Measurements from ENCODE around the gene TMEM41B.
A peak's percentile ranks its signal among the peaks of the same experiment; 100 is the strongest.
"Not testable (repeated sequence)": the region's sequence is repeated elsewhere in the genome, so short reads cannot be mapped to it uniquely, and the experiment has no call there.

Gene TMEM41B

GRCh38 chr11:9314291-9315077, at the start of gene TMEM41B:
Gene TMEM41B, minus strand, starts transcription at chr11:9314593. Its CDS starts 152 bp downstream, at chr11:9314441.
- 0 out of 2 replicates have a peak, but pooled peaks have one; percentile 9 for TF ChIP-seq CTCF (IDR thresholded peaks at IDR 0.05; ENCODE audit: control insufficient read depth, extremely low read depth, insufficient read depth)
- peak; percentile 96 for DNase-seq (ENCODE audit: low read depth)
- peak within 1 kb of the TSS; percentile 96 for H3K4me3 ChIP-seq (ENCODE audit: low read depth, low read length)

GRCh38 chr11:9362393-9362863, 48.0 kb upstream of the TMEM41B start:
- no peak for TF ChIP-seq CTCF (IDR thresholded peaks at IDR 0.05; ENCODE audit: control insufficient read depth, extremely low read depth, insufficient read depth)
- no peak overlapping the region for H3K4me3 ChIP-seq (ENCODE audit: low read depth, low read length)
- DNase-seq (ENCODE audit: low read depth), result no peak

- not testable (repeated sequence) for H3K4me3 ChIP-seq (ENCODE audit: low read depth, low read length); DNase-seq (ENCODE audit: low read depth)
These were observed 46.6 kb upstream of the TMEM41B start for GRCh38 chr11:9360862-9361622.

GRCh38 chr11:9357041-9357440, 42.6 kb upstream of the TMEM41B start:
- no peak for DNase-seq (ENCODE audit: low read depth)
- TF ChIP-seq CTCF (IDR thresholded peaks at IDR 0.05; ENCODE audit: control insufficient read depth, extremely low read depth, insufficient read depth), result no peak
- H3K4me3 ChIP-seq (ENCODE audit: low read depth, low read length), result no peak overlapping the region

GRCh38 chr11:9351321-9351881, 37.0 kb upstream of the TMEM41B start:
- no peak for TF ChIP-seq CTCF (IDR thresholded peaks at IDR 0.05; ENCODE audit: control insufficient read depth, extremely low read depth, insufficient read depth)
- no peak overlapping the region for H3K4me3 ChIP-seq (ENCODE audit: low read depth, low read length)
- DNase-seq (ENCODE audit: low read depth), result no peak

- DNase-seq (ENCODE audit: low read depth); H3K4me3 ChIP-seq (ENCODE audit: low read depth, low read length): not testable (repeated sequence)
These were observed 33.4 kb upstream of the TMEM41B start for GRCh38 chr11:9347779-9348178.

- H3K4me3 ChIP-seq (ENCODE audit: low read depth, low read length), result no peak overlapping the region
- TF ChIP-seq CTCF (IDR thresholded peaks at IDR 0.05; ENCODE audit: control insufficient read depth, extremely low read depth, insufficient read depth), result no peak
- no peak for DNase-seq (ENCODE audit: low read depth)
These were observed 32.7 kb upstream of the TMEM41B start for GRCh38 chr11:9347100-9347499.
